ENCODE results near the gene STX12.
"Not testable (repeated sequence)": the region's sequence is repeated elsewhere in the genome, so short reads cannot be mapped to it uniquely, and the experiment has no call there.

Gene STX12

DNA sequence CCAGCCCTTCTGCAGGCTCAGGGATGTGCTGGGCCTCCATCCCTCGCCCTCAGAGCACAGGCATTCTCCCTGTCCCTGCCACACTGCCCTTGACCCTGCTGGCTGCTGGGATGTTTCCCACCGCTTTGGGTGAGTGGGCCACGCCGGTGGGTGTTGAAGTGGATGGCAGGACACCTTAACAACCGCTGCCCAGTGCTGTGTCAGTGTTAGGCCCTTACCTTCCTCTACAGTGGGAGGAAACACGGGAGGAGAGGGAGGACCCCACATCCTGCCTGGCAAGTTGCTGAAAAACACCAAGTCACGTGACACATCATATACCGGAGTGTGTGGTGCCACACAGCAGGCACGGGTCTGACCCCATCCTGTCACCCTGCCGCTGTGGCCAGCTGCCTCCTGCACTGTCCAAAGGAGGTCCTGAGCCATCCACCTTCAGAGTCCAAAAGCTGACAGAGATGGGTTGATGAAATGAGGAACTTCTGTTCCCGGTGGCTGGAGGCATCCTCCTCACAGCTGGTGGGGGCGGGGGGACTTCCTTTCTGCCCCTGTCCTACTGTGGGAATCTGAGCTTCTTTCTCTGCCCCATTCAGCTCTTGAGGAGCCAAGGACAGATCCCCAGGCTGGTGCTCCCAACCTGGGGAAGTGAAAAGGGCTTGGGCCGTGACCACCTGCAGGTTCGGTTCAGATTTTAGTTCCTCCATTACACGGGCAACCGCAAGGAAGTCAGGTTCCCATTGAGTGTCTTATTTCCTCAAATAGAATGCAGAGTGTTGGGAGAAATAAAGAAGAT is 96.1 kb downstream of the STX12 start:
- no peak for DNase-seq (ENCODE audit: low spot score)

DNA sequence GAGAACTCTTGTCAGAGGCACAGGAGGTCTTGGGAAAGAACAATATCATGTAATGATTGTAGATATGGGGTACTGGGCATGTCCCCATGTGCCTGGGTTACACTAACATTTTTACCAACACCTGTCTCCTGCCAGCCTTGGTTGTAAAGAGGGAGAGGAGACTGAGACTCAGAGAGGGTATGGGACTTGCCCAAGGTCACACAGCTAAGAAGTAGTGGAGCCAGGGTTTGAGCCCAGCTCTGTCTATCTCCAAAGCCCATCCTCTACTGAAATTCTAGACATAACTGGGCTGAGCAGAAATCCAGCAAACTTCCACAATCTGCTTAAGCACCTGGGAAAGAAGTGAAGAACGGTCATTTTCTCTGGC is 96.7 kb downstream of the STX12 start:
- no peak for DNase-seq (ENCODE audit: low spot score)

DNA sequence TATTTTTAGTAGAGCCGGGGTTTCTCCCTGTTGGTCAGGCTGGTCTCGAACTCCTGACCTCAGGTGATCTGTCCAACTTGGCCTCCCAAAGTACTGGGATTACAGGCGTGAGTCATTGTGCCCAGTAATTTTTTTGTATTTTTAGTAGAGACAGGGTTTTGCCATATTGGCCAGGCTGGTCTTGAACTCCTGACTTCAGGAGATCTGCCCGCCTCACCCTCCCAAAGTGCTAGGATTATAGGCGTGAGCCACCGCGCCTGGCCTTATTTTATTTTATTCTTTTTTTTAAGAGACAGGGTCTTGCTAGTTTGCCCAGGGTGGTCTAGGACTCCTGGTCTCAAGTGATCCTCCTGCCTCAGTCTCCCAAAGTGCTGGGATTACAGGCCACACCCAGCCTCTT is 98.1 kb downstream of the STX12 start:
- DNase-seq (ENCODE audit: low spot score) = not testable (repeated sequence)

DNA sequence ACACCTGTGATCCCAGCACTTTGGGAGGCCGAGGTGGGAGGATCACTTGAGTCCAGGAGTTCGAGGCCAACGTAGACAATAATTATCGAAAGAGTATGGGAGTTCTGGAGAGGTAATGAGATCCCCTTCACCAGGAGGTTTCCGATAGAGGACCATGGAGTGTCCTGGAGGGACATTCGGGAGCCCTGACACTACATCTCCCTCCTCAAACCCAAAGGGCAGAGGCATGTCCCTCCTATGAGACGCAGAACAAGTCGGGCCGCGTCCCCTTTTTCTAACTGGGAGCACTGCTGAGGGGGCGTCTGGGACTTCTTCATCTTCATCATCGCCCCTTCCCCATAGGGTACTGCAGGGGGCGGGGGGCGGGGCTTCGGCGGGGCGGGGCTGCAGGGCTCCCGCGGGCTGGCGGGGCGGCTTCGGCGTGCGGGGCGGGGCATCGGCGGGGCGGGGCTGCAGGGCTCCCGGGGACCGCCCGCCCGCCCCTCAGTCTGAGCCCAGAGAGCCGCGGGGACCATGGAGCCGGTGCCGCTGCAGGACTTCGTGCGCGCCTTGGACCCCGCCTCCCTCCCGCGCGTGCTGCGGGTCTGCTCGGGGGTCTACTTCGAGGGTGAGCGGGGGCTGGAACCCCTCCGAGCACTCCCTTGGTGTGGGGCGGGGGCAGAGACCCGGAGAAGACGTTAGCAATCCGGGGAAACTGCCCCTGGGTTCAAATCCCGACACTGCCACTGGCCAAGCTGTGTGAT is 99.2 kb downstream of the STX12 start, which contains the start of gene THEMIS2:
TSS of gene THEMIS2 (plus strand) at position 486 of the 743 bp plus-strand sequence. CDS start at position 514, 28 bp downstream.
- DNase-seq (ENCODE audit: low spot score) = peak; percentile 68

DNA sequence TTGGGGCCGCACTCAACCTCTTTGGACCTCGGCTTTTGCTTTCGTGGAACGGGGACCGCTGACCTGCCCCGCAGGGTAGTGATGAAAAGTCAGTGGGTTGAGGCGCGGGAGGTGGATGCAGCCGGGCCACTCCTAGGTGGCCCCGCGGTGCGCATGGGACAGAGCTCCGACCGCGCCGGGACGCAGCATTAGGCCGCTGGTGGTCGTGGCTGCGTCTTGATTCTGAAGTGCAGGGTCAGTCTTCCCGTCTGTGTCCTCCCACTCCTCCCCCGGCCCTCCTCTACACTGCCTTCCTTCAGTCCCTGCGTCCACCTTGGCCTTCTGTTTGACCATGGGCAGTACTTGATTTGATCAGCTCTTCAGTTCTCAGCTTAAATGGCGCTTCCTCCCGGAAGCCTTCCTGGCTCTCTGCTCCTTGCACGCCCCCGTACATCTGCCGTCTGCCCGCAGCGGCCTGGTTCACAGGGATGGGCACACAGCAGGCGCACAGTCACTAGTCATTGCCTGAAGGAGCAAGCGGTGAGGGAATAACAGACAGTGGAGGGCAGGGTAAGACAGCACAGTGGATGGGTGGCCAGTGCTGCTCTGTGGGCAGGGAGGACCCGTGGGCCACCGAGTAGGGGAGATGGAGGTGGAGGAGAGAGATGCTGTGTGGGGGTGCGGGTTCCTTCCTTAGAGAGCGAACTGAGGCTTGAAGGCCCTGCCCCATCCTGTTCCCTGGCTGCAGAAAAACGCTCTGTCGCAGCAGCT is 100.0 kb downstream of the STX12 start:
- no peak for DNase-seq (ENCODE audit: low spot score)

DNA sequence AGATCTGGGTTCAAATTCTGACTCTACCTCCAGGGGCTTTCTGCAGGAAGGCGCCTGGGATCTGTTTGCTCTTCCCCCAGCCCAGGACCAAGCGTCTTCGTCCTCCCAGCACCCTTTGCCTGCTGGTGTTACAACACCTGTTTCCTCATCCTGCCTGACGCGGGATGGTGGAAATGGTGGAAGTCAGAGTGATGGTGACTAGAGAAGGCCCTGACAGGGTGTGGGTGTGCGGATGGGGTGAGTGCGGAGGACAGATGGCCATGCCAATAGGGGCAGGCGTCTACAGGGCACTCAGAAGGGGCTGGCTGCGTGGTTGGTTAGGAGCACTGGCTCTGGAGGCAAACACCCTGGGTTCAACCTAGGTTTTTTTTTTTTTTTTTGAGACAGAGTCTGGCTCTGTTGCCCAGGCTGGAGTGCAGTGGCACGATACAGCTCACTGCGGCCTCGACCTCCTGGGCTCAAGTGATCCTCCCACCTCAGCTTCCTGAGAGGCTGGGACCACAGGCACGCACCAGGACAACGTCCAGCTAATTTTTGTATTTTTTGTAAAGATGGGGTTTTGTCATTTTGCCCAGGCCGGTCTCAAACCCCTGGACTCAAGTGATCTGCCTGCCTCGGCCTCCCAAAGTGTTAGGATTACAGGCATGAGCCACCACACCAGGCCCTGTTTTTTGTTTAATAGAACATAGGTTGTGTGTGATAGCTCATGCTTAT is 100.8 kb downstream of the STX12 start:
- no peak for DNase-seq (ENCODE audit: low spot score)

Data from globus pallidus (tissue), 1 donor.